Neural cell (in vitro differentiated cells): ENCODE measurements around the gene SYCE3.

Source experiments
- CTCF ChIP-seq: fragments of 450-650 bp; IDR thresholded peaks from 2 replicates; pipeline ENCODE4 v1.5.1; 2014; ENCODE audit warnings: antibody characterized with exemption, mild to moderate bottlenecking, moderate library complexity; ENCODE audit not compliant: poor library complexity, severe bottlenecking
- EP300 ChIP-seq: fragments of 450-650 bp; conservative IDR thresholded peaks from 2 replicates; pipeline ENCODE4 v1.6.1; 2014; ENCODE audit warnings: antibody characterized with exemption, mild to moderate bottlenecking, moderate library complexity; ENCODE audit not compliant: poor library complexity, severe bottlenecking
- EZH2 ChIP-seq: fragments of 200-600, 300-800 bp; shearing (Covaris generic), sonication (generic); IDR thresholded peaks from 2 replicates; pipeline ENCODE4 v1.6.1; 2014; ENCODE audit warnings: antibody characterized with exemption, low read length, borderline replicate concordance, mild to moderate bottlenecking; ENCODE audit not compliant: insufficient read depth, poor library complexity, severe bottlenecking
- MXI1 ChIP-seq: fragments of 450-650 bp; conservative IDR thresholded peaks from 2 replicates; pipeline ENCODE4 v1.6.1; 2014; ENCODE audit warnings: antibody characterized with exemption, mild to moderate bottlenecking; ENCODE audit not compliant: poor library complexity, severe bottlenecking
- POLR2AphosphoS5 ChIP-seq: IDR thresholded peaks from 2 replicates; pipeline ENCODE4 v1.6.1; 2012

GRCh38 chr22:50553310-50553709 is 9.4 kb downstream of the SYCE3 start:
- TF ChIP-seq EP300: no peak
- TF ChIP-seq EZH2: no peak
- TF ChIP-seq POLR2AphosphoS5: no peak
- no peak for TF ChIP-seq MXI1
- no peak for TF ChIP-seq CTCF
